ENCODE measurements around the gene PSMA3.

Gene PSMA3

GRCh38 chr14:58244556-58245387 is at the start of gene PSMA3:
Gene PSMA3 (plus strand): TSS chr14:58244843. CDS start chr14:58244921, 78 bp downstream.
- Histone ChIP-seq H3K27ac (ENCODE audit: extremely low read depth, low read depth, low read length) (peak within 1 kb of the TSS; percentile 88), H3K4me1 (ENCODE audit: control insufficient read depth, insufficient read depth, low read length) (peaks cover 14% of the 10 kb centered on the region; the same call in 1 of the 2 replicates), H3K9me3 (ENCODE audit: control insufficient read depth, insufficient read depth, low read depth, low read length) (no peaks in the 10 kb centered on the region), H3K36me3 (ENCODE audit: control insufficient read depth in 2 of 2, insufficient read depth in 1 of 2, low read length in 2 of 2) (peaks cover 19 to 28% of the 10 kb centered on the region in 2 experiments; a peak in 2 of 3 replicates), H3K4me3 (ENCODE audit: low read depth, low read length) (peak within 1 kb of the TSS; percentile 96)
- CTCF ChIA-PET = interaction anchor here (0.6 kb wide), 1 partner anchor 54 kb away, joined by 6 read pairs; the partner anchor contains the start of gene ARID4A
- POLR2A ChIA-PET = interaction anchor here (0.8 to 2.9 kb wide), 11 partner anchors 8 to 183 kb away, joined by 3 to 36 read pairs (median 3); partner anchors contain the start of genes ARID4A, ARMH4, KIAA0586 and TIMM9
- peak; percentile 37; the same call in 1 of the 2 replicates for TF ChIP-seq ZNF2 (tag by site-specific recombination; IDR thresholded peaks at IDR 0.05)
- peak; percentile 53 for TF ChIP-seq SP3 (tag by site-specific recombination; IDR thresholded peaks at IDR 0.05)
- TF ChIP-seq OSR2 (tag by site-specific recombination; IDR thresholded peaks at IDR 0.05) = no peak
- peak; percentile 64; the same call in 1 of the 2 replicates for TF ChIP-seq ZBTB17 (tag by site-specific recombination; IDR thresholded peaks at IDR 0.05)
- TF ChIP-seq IKZF3 (tag by site-specific recombination; IDR thresholded peaks at IDR 0.05) = peak; percentile 36; the same call in 1 of the 2 replicates
- peak; percentile 49 for TF ChIP-seq ZXDB (tag by site-specific recombination; IDR thresholded peaks at IDR 0.05)
- TF ChIP-seq ZNF785 (tag by site-specific recombination; IDR thresholded peaks at IDR 0.05) = no peak
- 0 out of 2 replicates have a peak, but pooled peaks have one; percentile 21 for TF ChIP-seq ZNF10 (tag by site-specific recombination; IDR thresholded peaks at IDR 0.05)
- 0 out of 2 replicates have a peak, but pooled peaks have one; percentile 23 for TF ChIP-seq ZNF639 (tag by site-specific recombination; IDR thresholded peaks at IDR 0.05)
- no peak for TF ChIP-seq TSHZ1 (tag by site-specific recombination; IDR thresholded peaks at IDR 0.05; ENCODE audit: borderline replicate concordance)
- TF ChIP-seq ZNF114 (tag by site-specific recombination; IDR thresholded peaks at IDR 0.05) = no peak
- TF ChIP-seq ZNF157 (tag by site-specific recombination; IDR thresholded peaks at IDR 0.05) = no peak
- TF ChIP-seq ZNF132 (tag by site-specific recombination; IDR thresholded peaks at IDR 0.05; ENCODE audit: borderline replicate concordance) = no peak
- no peak for TF ChIP-seq ZNF792 (tag by site-specific recombination; IDR thresholded peaks at IDR 0.05)
- TF ChIP-seq ZNF600 (tag by site-specific recombination; IDR thresholded peaks at IDR 0.05) = peak; percentile 47; the same call in 1 of the 2 replicates
- TF ChIP-seq ZNF580 (tag by site-specific recombination; IDR thresholded peaks at IDR 0.05) = peak; percentile 46; the same call in 1 of the 2 replicates
- peak; percentile 41; the same call in 1 of the 2 replicates for TF ChIP-seq ZNF501 (tag by site-specific recombination; IDR thresholded peaks at IDR 0.05)
- peak; percentile 30; the same call in 1 of the 2 replicates for TF ChIP-seq ZEB2 (tag by site-specific recombination; IDR thresholded peaks at IDR 0.05)
- no peak for TF ChIP-seq ATF2 (tag by site-specific recombination; IDR thresholded peaks at IDR 0.05; ENCODE audit: low read depth)
- TF ChIP-seq ZNF692 (tag by site-specific recombination; IDR thresholded peaks at IDR 0.05) = 0 out of 2 replicates have a peak, but pooled peaks have one; percentile 21
- peak; percentile 84 for TF ChIP-seq ZNF76 (tag by site-specific recombination; IDR thresholded peaks at IDR 0.05; ENCODE audit: borderline replicate concordance, low read depth)
- peak; percentile 41; the same call in 1 of the 2 replicates for TF ChIP-seq ZBTB11 (tag by site-specific recombination; conservative IDR thresholded peaks at IDR 0.05; ENCODE audit: low read depth)
- TF ChIP-seq ZNF561 (tag by site-specific recombination; IDR thresholded peaks at IDR 0.05; ENCODE audit: borderline replicate concordance) = 0 out of 2 replicates have a peak, but pooled peaks have one; percentile 29
- no peak for TF ChIP-seq ZNF19 (tag by site-specific recombination; IDR thresholded peaks at IDR 0.05; ENCODE audit: low read depth)

Data from HEK293 (cell line).